Mucosa of stomach (tissue), 1 donor: ENCODE data around the gene GMPR2.
"Not testable (repeated sequence)": the region's sequence is repeated elsewhere in the genome, so short reads cannot be mapped to it uniquely, and the experiment has no call there.

Experiments
- H3K27me3 ChIP-seq: one replicate; pipeline ENCODE4 v1.7.0; 2013; ENCODE audit warnings: mild to moderate bottlenecking, low read length; ENCODE audit not compliant: control insufficient read depth, insufficient read depth
- H3K36me3 ChIP-seq: one replicate; pipeline ENCODE4 v1.7.0; 2013; ENCODE audit warnings: low read length; ENCODE audit not compliant: control insufficient read depth, insufficient read depth
- H3K4me1 ChIP-seq: one replicate; pipeline ENCODE4 v1.7.0; 2013; ENCODE audit warnings: mild to moderate bottlenecking, low read length; ENCODE audit not compliant: control insufficient read depth, insufficient read depth
- H3K4me3 ChIP-seq: one replicate; pipeline ENCODE4 v1.7.0; 2013; ENCODE audit warnings: low read length
- H3K9ac ChIP-seq: one replicate; pipeline ENCODE4 v1.7.0; 2013; ENCODE audit warnings: mild to moderate bottlenecking, low read length, moderate library complexity
- H3K9me3 ChIP-seq: one replicate; pipeline ENCODE4 v1.7.0; 2013; ENCODE audit warnings: mild to moderate bottlenecking, low read length, moderate library complexity; ENCODE audit not compliant: control insufficient read depth
- donor health status: Pancreatic carcinoma.

The GMPR2 gene

GRCh38 chr14:24237463-24237955 is 4.8 kb downstream of the GMPR2 start:
- peaks cover 17% of the 10 kb centered on the region for H3K4me1 ChIP-seq
- H3K9ac ChIP-seq = no peak overlapping the region
- no peak overlapping the region for H3K4me3 ChIP-seq
- H3K27me3 ChIP-seq = no peaks in the 10 kb centered on the region
- H3K36me3 ChIP-seq = peaks cover 6% of the 10 kb centered on the region
- no peaks in the 10 kb centered on the region for H3K9me3 ChIP-seq

GRCh38 chr14:24238123-24238522 is 5.4 kb downstream of the GMPR2 start:
- Histone ChIP-seq H3K9ac (no peak overlapping the region), H3K27me3 (no peaks in the 10 kb centered on the region), H3K4me3 (no peak overlapping the region), H3K9me3 (no peaks in the 10 kb centered on the region), H3K4me1 (peaks cover 18% of the 10 kb centered on the region), H3K36me3 (peaks cover 6% of the 10 kb centered on the region)

DNA sequence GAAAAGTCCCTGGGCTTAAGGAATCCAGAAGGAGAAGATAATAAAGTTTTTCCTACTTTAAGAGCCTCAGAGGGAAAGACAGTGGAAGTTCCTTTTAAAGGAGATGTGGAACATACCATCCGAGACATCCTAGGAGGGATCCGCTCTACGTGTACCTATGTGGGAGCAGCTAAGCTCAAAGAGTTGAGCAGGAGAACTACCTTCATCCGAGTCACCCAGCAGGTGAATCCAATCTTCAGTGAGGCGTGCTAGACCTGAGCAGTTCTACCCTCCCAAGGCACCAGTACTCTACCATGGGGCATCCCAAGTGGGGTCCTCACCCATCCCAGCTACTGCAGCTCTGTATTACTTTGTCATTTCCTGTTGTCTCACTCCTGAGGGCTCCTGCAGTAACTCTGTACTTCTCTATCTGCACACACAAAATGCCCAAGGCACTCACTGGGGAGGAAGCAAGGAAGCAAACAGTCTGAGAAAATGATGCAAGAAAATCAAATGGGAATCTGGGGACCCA is 5.9 kb downstream of the GMPR2 start:
- Histone ChIP-seq H3K4me1 (peaks cover 23% of the 10 kb centered on the region), H3K9ac (no peak overlapping the region), H3K9me3 (no peaks in the 10 kb centered on the region), H3K27me3 (no peaks in the 10 kb centered on the region), H3K4me3 (no peak overlapping the region), H3K36me3 (peaks cover 6% of the 10 kb centered on the region)

GRCh38 chr14:24240110-24240918 is 7.6 kb downstream of the GMPR2 start:
- Histone ChIP-seq H3K36me3 (peaks cover 6% of the 10 kb centered on the region), H3K9ac (no peak overlapping the region), H3K4me3 (no peak overlapping the region), H3K4me1 (peaks cover 26% of the 10 kb centered on the region), H3K9me3 (no peaks in the 10 kb centered on the region), H3K27me3 (no peaks in the 10 kb centered on the region)

DNA sequence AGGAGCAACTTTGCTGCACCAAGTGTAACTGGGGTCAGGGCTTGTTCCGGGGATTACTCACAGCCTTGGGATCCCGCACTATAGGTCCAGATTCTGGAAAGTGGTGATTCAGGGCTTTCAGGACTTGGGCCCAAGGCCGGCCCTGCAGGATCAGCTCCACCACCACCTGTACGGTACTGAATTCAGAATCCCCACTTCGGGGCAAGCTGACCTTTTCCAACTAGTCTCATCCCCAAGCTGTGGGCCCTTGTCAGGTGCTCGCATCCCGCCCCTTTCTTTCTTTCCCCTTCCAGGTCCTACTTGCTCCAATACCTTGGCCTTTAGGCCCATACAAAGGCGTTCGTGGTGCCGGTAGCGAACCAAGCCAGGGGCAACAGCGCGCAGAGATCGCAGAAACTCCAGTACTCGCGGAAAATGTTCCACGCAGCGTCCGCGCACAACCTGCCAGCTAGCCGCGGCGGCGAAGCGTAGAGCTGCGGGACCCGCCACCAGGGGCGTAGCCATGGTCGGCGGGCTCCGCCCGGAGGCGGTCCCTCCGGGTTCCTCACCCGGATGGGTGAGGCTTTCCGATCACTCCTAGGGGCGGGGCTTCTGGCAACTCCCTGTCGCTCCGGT is 9.2 kb downstream of the GMPR2 start:
- Histone ChIP-seq H3K36me3 (peaks cover 6% of the 10 kb centered on the region), H3K9me3 (no peaks in the 10 kb centered on the region), H3K9ac (peak overlapping the region; percentile 97), H3K4me1 (peaks cover 30% of the 10 kb centered on the region), H3K4me3 (peak overlapping the region; percentile 96), H3K27me3 (no peaks in the 10 kb centered on the region)

GRCh38 chr14:24243336-24243836 is 10.7 kb downstream of the GMPR2 start:
- H3K27me3 ChIP-seq = no peaks in the 10 kb centered on the region
- peaks cover 6% of the 10 kb centered on the region for H3K36me3 ChIP-seq
- H3K9ac ChIP-seq = peak overlapping the region; percentile 97
- H3K4me1 ChIP-seq = peaks cover 30% of the 10 kb centered on the region
- no peaks in the 10 kb centered on the region for H3K9me3 ChIP-seq
- H3K4me3 ChIP-seq = peak overlapping the region; percentile 96

DNA sequence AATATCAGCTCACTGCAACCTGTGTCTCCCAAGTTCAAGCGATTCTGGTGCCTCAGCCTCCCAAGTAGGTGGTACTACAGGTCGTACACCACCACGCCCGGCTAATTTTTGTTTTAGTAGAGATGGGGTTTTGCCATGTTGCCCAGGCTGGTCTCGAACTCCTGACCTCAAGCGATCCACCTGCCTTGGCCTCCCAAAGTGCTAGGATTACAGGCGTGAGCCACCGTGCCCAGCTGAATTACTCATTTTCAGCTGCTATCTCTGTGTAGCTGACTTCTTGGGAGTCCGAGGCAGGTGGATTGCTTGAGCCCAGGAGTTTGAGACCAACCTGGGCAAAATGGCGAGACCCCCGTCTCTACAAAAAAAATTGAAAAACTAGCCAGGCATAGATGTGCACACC is 12.6 kb downstream of the GMPR2 start:
- not testable (repeated sequence) for H3K9ac ChIP-seq, H3K27me3 ChIP-seq, H3K4me3 ChIP-seq, H3K9me3 ChIP-seq, H3K36me3 ChIP-seq
- H3K4me1 ChIP-seq = peaks cover 25% of the 10 kb centered on the region

DNA sequence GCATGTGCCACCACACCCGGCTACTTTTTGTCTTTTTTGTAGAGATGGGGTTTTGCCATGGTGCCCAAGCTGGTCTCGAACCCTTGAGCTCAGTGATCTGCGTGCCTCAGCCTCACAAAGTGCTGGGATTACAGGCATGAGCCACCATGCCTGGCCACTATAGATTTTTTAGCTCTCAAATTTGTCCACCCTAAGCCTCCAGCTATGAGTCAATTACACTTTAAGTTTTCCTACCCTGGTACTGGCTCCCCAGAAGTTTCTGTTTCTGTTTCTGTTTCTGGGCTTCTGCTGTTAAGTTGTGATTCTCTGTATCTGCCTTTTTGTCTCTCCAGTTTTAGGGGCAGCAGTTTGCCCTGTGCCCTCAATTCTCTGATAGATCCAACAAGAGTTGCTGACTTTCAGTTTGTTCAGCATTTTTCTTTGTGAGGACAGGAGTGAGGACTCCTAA is 14.1 kb downstream of the GMPR2 start:
- H3K9me3 ChIP-seq = no peaks in the 10 kb centered on the region
- no peaks in the 10 kb centered on the region for H3K27me3 ChIP-seq
- peak overlapping the region; percentile 2 for H3K9ac ChIP-seq
- H3K4me1 ChIP-seq = peaks cover 14% of the 10 kb centered on the region
- H3K36me3 ChIP-seq = no peaks in the 10 kb centered on the region
- H3K4me3 ChIP-seq = no peak overlapping the region

DNA sequence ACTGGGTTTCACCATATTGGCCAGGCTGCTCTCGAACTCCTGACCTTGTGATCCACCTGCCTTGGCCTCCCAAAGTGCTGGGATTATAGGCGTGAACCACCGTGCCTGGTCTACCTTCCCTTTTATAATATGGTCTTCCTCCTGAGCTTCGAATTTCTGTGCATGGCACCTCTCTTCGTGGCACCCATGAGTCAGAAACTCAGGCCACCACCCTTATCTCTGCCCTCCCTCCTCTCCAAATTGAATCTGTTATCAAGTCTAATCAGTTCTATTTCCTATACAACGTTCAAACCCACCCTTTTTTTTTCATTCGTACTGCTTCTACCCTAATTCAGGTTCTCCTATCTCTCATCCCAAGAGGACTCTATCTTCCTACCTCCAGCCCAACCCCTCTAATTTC is 14.7 kb downstream of the GMPR2 start:
- no peaks in the 10 kb centered on the region for H3K9me3 ChIP-seq
- H3K4me1 ChIP-seq = peaks cover 13% of the 10 kb centered on the region
- H3K27me3 ChIP-seq = no peaks in the 10 kb centered on the region
- H3K36me3 ChIP-seq = no peaks in the 10 kb centered on the region
- H3K4me3 ChIP-seq = no peak overlapping the region
- no peak overlapping the region for H3K9ac ChIP-seq

DNA sequence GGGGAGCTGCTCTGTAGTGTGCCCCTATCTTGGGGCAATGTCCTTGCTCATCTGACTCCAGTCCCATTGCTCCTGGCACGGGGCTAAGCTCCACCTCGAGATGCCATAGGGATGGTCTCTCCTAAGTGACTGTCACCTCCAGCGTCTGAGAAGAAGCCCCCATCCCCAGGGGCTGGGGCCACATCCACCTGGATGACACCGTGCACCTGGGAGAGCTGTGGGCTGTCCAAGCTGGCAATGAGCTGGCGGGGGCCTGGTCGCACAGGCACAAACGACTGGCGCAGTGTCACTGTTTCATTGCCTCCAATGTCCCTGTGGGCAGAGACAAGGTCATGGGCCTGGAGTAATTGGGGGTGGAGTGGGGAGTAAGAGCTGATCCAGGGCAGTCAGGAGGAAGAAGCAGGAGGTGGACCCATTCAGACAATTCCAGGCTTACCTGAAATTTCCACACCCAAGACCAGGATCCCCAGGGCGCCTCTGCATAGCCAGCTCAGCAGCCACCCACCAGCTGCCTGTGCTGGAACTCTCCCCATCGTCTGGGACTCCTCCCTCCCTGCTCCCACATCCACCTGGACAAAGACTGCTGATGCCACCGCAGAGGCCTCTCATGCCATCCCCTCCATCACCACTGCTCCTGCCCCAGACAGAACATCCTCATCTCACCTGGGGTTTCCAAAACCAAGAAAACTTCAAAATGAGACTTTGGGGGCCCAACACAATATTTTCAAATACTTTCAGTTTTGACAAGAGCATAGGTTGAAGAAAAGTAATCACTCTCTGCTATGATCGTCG is 16.7 kb downstream of the GMPR2 start:
- no peak overlapping the region for H3K9ac ChIP-seq
- H3K27me3 ChIP-seq = no peaks in the 10 kb centered on the region
- peaks cover 4% of the 10 kb centered on the region for H3K4me1 ChIP-seq
- no peak overlapping the region for H3K4me3 ChIP-seq
- H3K36me3 ChIP-seq = no peaks in the 10 kb centered on the region
- H3K9me3 ChIP-seq = no peaks in the 10 kb centered on the region

- Histone ChIP-seq H3K9me3 (no peaks in the 10 kb centered on the region), H3K4me3 (no peak overlapping the region), H3K9ac (no peak overlapping the region)
Measured at GRCh38 chr14:24250354-24250753, 17.6 kb downstream of the GMPR2 start.

More at GRCh38 chr14:24250354-24250753, 17.6 kb downstream of the GMPR2 start:
- H3K27me3 ChIP-seq = no peaks in the 10 kb centered on the region
- H3K36me3 ChIP-seq = no peaks in the 10 kb centered on the region
- peaks cover 4% of the 10 kb centered on the region for H3K4me1 ChIP-seq
